HCT116 (cell line): ENCODE results near the gene UVSSA. TPM values are rescaled to one million over a fixed set of nuclear protein-coding genes. Genes with fewer than 3 reads are reported as not detected.

Source experiments
- ATAC-seq: fragments of 200-7000 bp; cut with Tn5 transposase; 2 replicates; pipeline ENCODE4 v1.9.1; 2020; ENCODE audit warnings: mild to moderate bottlenecking, moderate library complexity
- BruUV-seq: library from RNA; stranded (reverse); fragments of 400-500 nt; replicated peaks from 2 replicates; lab custom pipeline; 2021; lab: Mats Ljungman, UMichigan
- CTCF ChIA-PET: fragments of 300-600 bp; sonication (Branson Sonifier 250); formaldehyde crosslinking; loops from one replicate; lab custom pipeline; 2021; ENCODE audit warnings: antibody characterized with exemption; lab: Charles Lee
- POLR2A ChIA-PET: fragments of 300-600, 350-600 bp; sonication (Branson Sonifier 250); formaldehyde crosslinking; loops from one replicate; lab custom pipeline; 2021; ENCODE audit warnings: antibody characterized with exemption; lab: Charles Lee
- RAD21 ChIA-PET, 2 experiments: fragments of 300-600 bp; sonication (Branson Sonifier 250); formaldehyde crosslinking; loops; one replicate each; lab custom pipeline; 2023; ENCODE audit warnings: low total read pairs in 2 of 2; ENCODE audit not compliant: uncharacterized antibody in 2 of 2, unreplicated experiment in 2 of 2, low non-redundant PET in 1 of 2; lab: Charles Lee
- DNase-seq: peaks from one replicate; pipeline ENCODE4 v3.0.0-alpha.2; 2010; ENCODE audit warnings: low read depth, low spot score
- H2AFZ ChIP-seq: fragments of 200-600 bp; shearing (Covaris generic), sonication (generic); 2 replicates; pipeline ENCODE4 v1.6.1; 2017; ENCODE audit warnings: low read depth, mixed run types, mixed read lengths, antibody characterized with exemption, low read length; ENCODE audit not compliant: poor library complexity, severe bottlenecking
- H3K27ac ChIP-seq: 2 replicates; pipeline ENCODE4 v1.5.1; 2012; ENCODE audit warnings: low read depth, low read length
- H3K27me3 ChIP-seq: fragments of 200-600 bp; sonication (generic); 2 replicates; pipeline ENCODE4 v1.6.1; 2016; ENCODE audit warnings: mixed run types, low read length, mixed read lengths; ENCODE audit not compliant: insufficient read depth
- H3K36me3 ChIP-seq, 2 experiments: fragments of 200-500 bp in 1 of 2; fragments of 200-600 bp in 1 of 2; sonication (Bioruptor generic) in 1 of 2; sonication (generic) in 1 of 2; 2 replicates each; pipeline versions ENCODE4 v1.5.1 to v1.6.1; 2014 to 2016; ENCODE audit warnings: low read length in 2 of 2, inconsistent platforms in 1 of 2, mixed read lengths in 1 of 2, mixed run types in 1 of 2; ENCODE audit not compliant: insufficient read depth in 2 of 2, control insufficient read depth in 1 of 2
- H3K4me1 ChIP-seq, 2 experiments: fragments of 200-600 bp in 1 of 2; sonication (generic) in 1 of 2; 2 replicates each; pipeline versions ENCODE4 v1.5.1 to v1.6.1; 2012 to 2017; ENCODE audit warnings: low read length in 2 of 2, inconsistent platforms in 1 of 2, mild to moderate bottlenecking in 1 of 2, mixed read lengths in 1 of 2, mixed run types in 1 of 2, moderate library complexity in 1 of 2; ENCODE audit not compliant: insufficient read depth in 2 of 2, control insufficient read depth in 1 of 2
- H3K4me2 ChIP-seq: fragments of 200-600 bp; sonication (generic); 2 replicates; pipeline ENCODE4 v1.6.1; 2017; ENCODE audit warnings: mixed run types, low read length, mixed read lengths
- H3K4me3 ChIP-seq, 2 experiments: fragments of 200-600 bp in 1 of 2; sonication (generic) in 1 of 2; replicated peaks in 1 of 2; 2 replicates each; pipeline ENCODE4 v1.5.1; 2011 to 2016; ENCODE audit warnings: low read length in 2 of 2, control low read depth in 1 of 2, low read depth in 1 of 2, mild to moderate bottlenecking in 1 of 2, mixed read lengths in 1 of 2, mixed run types in 1 of 2
- H3K79me2 ChIP-seq: fragments of 200-600 bp; sonication (generic); 2 replicates; pipeline ENCODE4 v1.6.1; 2017; ENCODE audit warnings: mild to moderate bottlenecking, mixed run types, low read length, moderate library complexity, mixed read lengths; ENCODE audit not compliant: insufficient read depth
- H3K9ac ChIP-seq: fragments of 200-600 bp; sonication (generic); 2 replicates; pipeline ENCODE4 v1.6.1; 2016; ENCODE audit warnings: low read length, mixed read lengths
- H3K9me2 ChIP-seq: fragments of 200-600 bp; sonication (generic), shearing (Covaris generic); 2 replicates; pipeline ENCODE4 v1.6.1; 2017; ENCODE audit warnings: mixed run types, mild to moderate bottlenecking, moderate library complexity; ENCODE audit not compliant: insufficient read depth
- H3K9me3 ChIP-seq, 2 experiments: fragments of 200-500 bp in 1 of 2; fragments of 200-600 bp in 1 of 2; sonication (Bioruptor generic) in 1 of 2; sonication (generic) in 1 of 2; 2 replicates each; pipeline ENCODE4 v1.6.1; 2014 to 2017; ENCODE audit warnings: low read length in 2 of 2, mixed read lengths in 2 of 2, inconsistent platforms in 1 of 2, low read depth in 1 of 2, mild to moderate bottlenecking in 1 of 2, mixed run types in 1 of 2, moderate library complexity in 1 of 2; ENCODE audit not compliant: control insufficient read depth in 1 of 2, insufficient read depth in 1 of 2
- H4K20me1 ChIP-seq: fragments of 200-600 bp; sonication (generic), shearing (Covaris generic); 2 replicates; pipeline ENCODE4 v1.6.1; 2017; ENCODE audit warnings: mixed run types, mild to moderate bottlenecking, moderate library complexity; ENCODE audit not compliant: insufficient read depth
- ATF3 ChIP-seq: IDR thresholded peaks from 2 replicates; pipeline ENCODE4 v1.6.1; 2012
- CBX3 ChIP-seq: IDR thresholded peaks from 2 replicates; pipeline ENCODE4 v1.6.1; 2012; ENCODE audit warnings: low read depth
- CEBPB ChIP-seq: IDR thresholded peaks from 2 replicates; pipeline ENCODE4 v1.6.1; 2012; ENCODE audit warnings: low read depth
- EGR1 ChIP-seq: IDR thresholded peaks from 2 replicates; pipeline ENCODE4 v1.6.1; 2012; ENCODE audit warnings: low read depth
- ELF1 ChIP-seq: IDR thresholded peaks from 2 replicates; pipeline ENCODE4 v1.6.1; 2012; ENCODE audit warnings: low read depth, borderline replicate concordance
- EZH2 ChIP-seq: fragments of 200-600 bp; sonication (generic); IDR thresholded peaks from 2 replicates; pipeline ENCODE4 v1.6.1; 2017; ENCODE audit warnings: antibody characterized with exemption, mixed run types
- FOSL1 ChIP-seq: IDR thresholded peaks from 2 replicates; pipeline ENCODE4 v1.6.1; 2012; ENCODE audit warnings: low read depth
- JUND ChIP-seq: IDR thresholded peaks from 2 replicates; pipeline ENCODE4 v1.6.1; 2012
- POLR2A ChIP-seq: IDR thresholded peaks from 2 replicates; pipeline ENCODE4 v1.7.0; 2011; ENCODE audit warnings: borderline replicate concordance; ENCODE audit not compliant: insufficient read depth, insufficient read length; ENCODE audit errors: extremely low read depth
- POLR2AphosphoS5 ChIP-seq: IDR thresholded peaks from 2 replicates; pipeline ENCODE4 v1.6.1; 2011; ENCODE audit warnings: mild to moderate bottlenecking, low read depth, low read length, moderate library complexity
- SP1 ChIP-seq: IDR thresholded peaks from 2 replicates; pipeline ENCODE4 v1.6.1; 2012; ENCODE audit warnings: low read depth
- SRF ChIP-seq: IDR thresholded peaks from 2 replicates; pipeline ENCODE4 v1.6.1; 2012; ENCODE audit warnings: low read depth
- TCF7L2 ChIP-seq: IDR thresholded peaks from 2 replicates; pipeline ENCODE4 v1.7.0; 2011; ENCODE audit warnings: borderline replicate concordance, inconsistent platforms; ENCODE audit not compliant: insufficient read depth, insufficient read length; ENCODE audit errors: extremely low read depth
- YY1 ChIP-seq: IDR thresholded peaks from 2 replicates; pipeline ENCODE4 v1.6.1; 2011; ENCODE audit warnings: low read length, low read depth, moderate library complexity, mild to moderate bottlenecking; ENCODE audit not compliant: insufficient replicate concordance; ENCODE audit errors: extremely low read depth
- ZFX ChIP-seq: fragments of 450-650 bp; IDR thresholded peaks from 2 replicates; pipeline ENCODE4 v1.6.1; 2017
- ZNF274 ChIP-seq: fragments of 200-500 bp; sonication (Bioruptor generic); IDR thresholded peaks from 2 replicates; pipeline ENCODE4 v1.6.1; 2014; ENCODE audit warnings: mild to moderate bottlenecking, low read depth, low read length, inconsistent platforms
- intact Hi-C: fragments of 100-400 bp; cut with micrococcal nuclease; formaldehyde crosslinking; loops from 2 replicates; pipeline ENCODE4 v1.10.0; 2022
- total RNA-seq: library from RNA; stranded (reverse); gene quantifications from one replicate; pipeline ENCODE4 v1.2.1, GENCODE V29; 2021; ENCODE audit not compliant: unreplicated experiment
- TF ChIP-seq, protein P1 (sequence below), 3 experiments: fragments of 200-600 bp in 1 of 3; sonication (generic) in 1 of 3; IDR thresholded peaks in 2 of 3; conservative IDR thresholded peaks in 1 of 3; 2 replicates each; pipeline ENCODE4 v1.5.1; 2012 to 2017; ENCODE audit warnings: low read depth in 2 of 3, low read length in 2 of 3, antibody characterized with exemption in 1 of 3, borderline replicate concordance in 1 of 3, control low read depth in 1 of 3, mild to moderate bottlenecking in 1 of 3, mixed read lengths in 1 of 3, mixed run types in 1 of 3, moderate library complexity in 1 of 3; ENCODE audit not compliant: insufficient read depth in 1 of 3
- TF ChIP-seq, protein P2 (sequence below): IDR thresholded peaks from 2 replicates; pipeline ENCODE4 v1.6.1; 2011; ENCODE audit warnings: mild to moderate bottlenecking, low read length, moderate library complexity; ENCODE audit not compliant: insufficient replicate concordance; ENCODE audit errors: extremely low read depth
- TF ChIP-seq, protein P3 (sequence below): IDR thresholded peaks from 2 replicates; pipeline ENCODE4 v1.6.1; 2012; ENCODE audit warnings: low read depth

UVSSA gene
- total RNA-seq, 1 experiment from 2014 or later: 30.5 TPM

DNA sequence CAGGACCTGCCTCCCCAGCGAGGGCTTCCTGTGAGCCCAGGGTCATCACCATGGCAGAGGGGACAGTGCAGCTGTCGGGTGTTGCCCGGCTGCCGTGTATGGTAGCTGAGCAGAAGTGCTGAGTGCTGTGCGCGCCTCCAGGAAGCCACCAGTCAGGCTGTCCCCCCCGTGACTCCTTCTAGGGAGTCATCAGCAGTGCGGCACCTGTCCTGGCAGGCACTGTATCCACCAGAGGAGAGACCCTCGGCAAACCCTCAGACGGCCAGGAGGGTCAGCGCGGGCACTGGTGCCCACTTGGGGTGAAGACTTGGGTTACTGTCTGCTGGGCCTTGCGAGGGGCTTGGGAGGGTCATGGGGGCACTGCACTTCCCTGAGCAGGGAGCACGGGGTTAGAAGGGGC is 8.4 kb downstream of the UVSSA start:
- Histone ChIP-seq H2AFZ (no peak overlapping the region), H3K9me3 (no peaks in the 10 kb centered on the region), H3K4me2 (no peak overlapping the region), H3K27me3 (no peaks in the 10 kb centered on the region), H3K9me2 (no peaks in the 10 kb centered on the region), H3K4me1 (peaks cover 2 to 6% of the 10 kb centered on the region in 2 experiments; a peak in 2 of 4 replicates), H3K79me2 (no peaks in the 10 kb centered on the region), H3K36me3 (no peaks in the 10 kb centered on the region; a peak in 2 of 4 replicates), H3K4me3 (no peak overlapping the region), H3K27ac (no peak overlapping the region), H3K9ac (no peak overlapping the region), H4K20me1 (no peaks in the 10 kb centered on the region)
- DNase-seq (no peak), ATAC-seq (no peak)
- intact Hi-C loops: loop anchor here (10.0 kb wide), 1 partner anchor 159 kb away; no protein-coding TSS in a partner anchor
- ChIA-PET CTCF (interaction anchor here (1.1 to 2.0 kb wide), 3 partner anchors 158 to 274 kb away, joined by 5 to 10 read pairs (median 6); no protein-coding TSS in a partner anchor), RAD21 (interaction anchor here in 1 of 2 experiments (1.6 kb wide), 1 partner anchor 158 kb away, joined by 6 read pairs; no protein-coding TSS in a partner anchor), POLR2A (no interaction called here)
- no TSS peak for BruUV-seq
- no peak for TF ChIP-seq CEBPB
- no peak for TF ChIP-seq FOSL1
- TF ChIP-seq, protein P1, sequence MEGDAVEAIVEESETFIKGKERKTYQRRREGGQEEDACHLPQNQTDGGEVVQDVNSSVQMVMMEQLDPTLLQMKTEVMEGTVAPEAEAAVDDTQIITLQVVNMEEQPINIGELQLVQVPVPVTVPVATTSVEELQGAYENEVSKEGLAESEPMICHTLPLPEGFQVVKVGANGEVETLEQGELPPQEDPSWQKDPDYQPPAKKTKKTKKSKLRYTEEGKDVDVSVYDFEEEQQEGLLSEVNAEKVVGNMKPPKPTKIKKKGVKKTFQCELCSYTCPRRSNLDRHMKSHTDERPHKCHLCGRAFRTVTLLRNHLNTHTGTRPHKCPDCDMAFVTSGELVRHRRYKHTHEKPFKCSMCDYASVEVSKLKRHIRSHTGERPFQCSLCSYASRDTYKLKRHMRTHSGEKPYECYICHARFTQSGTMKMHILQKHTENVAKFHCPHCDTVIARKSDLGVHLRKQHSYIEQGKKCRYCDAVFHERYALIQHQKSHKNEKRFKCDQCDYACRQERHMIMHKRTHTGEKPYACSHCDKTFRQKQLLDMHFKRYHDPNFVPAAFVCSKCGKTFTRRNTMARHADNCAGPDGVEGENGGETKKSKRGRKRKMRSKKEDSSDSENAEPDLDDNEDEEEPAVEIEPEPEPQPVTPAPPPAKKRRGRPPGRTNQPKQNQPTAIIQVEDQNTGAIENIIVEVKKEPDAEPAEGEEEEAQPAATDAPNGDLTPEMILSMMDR (IDR thresholded peaks at IDR 0.05 in 2 of 3, conservative IDR thresholded peaks at IDR 0.05 in 1 of 3; ENCODE audit: borderline replicate concordance in 1 of 3, insufficient read depth in 1 of 3, low read depth in 2 of 3, low read length in 2 of 3): no peak
- no peak for TF ChIP-seq POLR2AphosphoS5
- no peak for TF ChIP-seq ATF3
- TF ChIP-seq YY1: no peak
- no peak for TF ChIP-seq ZFX
- no peak for TF ChIP-seq EZH2
- TF ChIP-seq POLR2A: no peak
- no peak for TF ChIP-seq EGR1
- TF ChIP-seq, protein P2, sequence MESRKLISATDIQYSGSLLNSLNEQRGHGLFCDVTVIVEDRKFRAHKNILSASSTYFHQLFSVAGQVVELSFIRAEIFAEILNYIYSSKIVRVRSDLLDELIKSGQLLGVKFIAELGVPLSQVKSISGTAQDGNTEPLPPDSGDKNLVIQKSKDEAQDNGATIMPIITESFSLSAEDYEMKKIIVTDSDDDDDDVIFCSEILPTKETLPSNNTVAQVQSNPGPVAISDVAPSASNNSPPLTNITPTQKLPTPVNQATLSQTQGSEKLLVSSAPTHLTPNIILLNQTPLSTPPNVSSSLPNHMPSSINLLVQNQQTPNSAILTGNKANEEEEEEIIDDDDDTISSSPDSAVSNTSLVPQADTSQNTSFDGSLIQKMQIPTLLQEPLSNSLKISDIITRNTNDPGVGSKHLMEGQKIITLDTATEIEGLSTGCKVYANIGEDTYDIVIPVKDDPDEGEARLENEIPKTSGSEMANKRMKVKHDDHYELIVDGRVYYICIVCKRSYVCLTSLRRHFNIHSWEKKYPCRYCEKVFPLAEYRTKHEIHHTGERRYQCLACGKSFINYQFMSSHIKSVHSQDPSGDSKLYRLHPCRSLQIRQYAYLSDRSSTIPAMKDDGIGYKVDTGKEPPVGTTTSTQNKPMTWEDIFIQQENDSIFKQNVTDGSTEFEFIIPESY: no peak
- TF ChIP-seq, protein P3, sequence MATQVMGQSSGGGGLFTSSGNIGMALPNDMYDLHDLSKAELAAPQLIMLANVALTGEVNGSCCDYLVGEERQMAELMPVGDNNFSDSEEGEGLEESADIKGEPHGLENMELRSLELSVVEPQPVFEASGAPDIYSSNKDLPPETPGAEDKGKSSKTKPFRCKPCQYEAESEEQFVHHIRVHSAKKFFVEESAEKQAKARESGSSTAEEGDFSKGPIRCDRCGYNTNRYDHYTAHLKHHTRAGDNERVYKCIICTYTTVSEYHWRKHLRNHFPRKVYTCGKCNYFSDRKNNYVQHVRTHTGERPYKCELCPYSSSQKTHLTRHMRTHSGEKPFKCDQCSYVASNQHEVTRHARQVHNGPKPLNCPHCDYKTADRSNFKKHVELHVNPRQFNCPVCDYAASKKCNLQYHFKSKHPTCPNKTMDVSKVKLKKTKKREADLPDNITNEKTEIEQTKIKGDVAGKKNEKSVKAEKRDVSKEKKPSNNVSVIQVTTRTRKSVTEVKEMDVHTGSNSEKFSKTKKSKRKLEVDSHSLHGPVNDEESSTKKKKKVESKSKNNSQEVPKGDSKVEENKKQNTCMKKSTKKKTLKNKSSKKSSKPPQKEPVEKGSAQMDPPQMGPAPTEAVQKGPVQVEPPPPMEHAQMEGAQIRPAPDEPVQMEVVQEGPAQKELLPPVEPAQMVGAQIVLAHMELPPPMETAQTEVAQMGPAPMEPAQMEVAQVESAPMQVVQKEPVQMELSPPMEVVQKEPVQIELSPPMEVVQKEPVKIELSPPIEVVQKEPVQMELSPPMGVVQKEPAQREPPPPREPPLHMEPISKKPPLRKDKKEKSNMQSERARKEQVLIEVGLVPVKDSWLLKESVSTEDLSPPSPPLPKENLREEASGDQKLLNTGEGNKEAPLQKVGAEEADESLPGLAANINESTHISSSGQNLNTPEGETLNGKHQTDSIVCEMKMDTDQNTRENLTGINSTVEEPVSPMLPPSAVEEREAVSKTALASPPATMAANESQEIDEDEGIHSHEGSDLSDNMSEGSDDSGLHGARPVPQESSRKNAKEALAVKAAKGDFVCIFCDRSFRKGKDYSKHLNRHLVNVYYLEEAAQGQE: no peak
- TF ChIP-seq JUND: no peak
- TF ChIP-seq TCF7L2: no peak
- no peak for TF ChIP-seq SP1
- TF ChIP-seq CBX3: no peak
- no peak for TF ChIP-seq SRF
- no peak for TF ChIP-seq ZNF274
- no peak for TF ChIP-seq ELF1
